ENCODE results near the gene NAV2. TPM values are rescaled to one million over a fixed set of nuclear protein-coding genes. Genes with fewer than 3 reads are reported as not detected.

NAV2 gene
- total and polyA plus RNA-seq, 11 donors = 7.6 to 46.5 (median 20.2) TPM

DNA sequence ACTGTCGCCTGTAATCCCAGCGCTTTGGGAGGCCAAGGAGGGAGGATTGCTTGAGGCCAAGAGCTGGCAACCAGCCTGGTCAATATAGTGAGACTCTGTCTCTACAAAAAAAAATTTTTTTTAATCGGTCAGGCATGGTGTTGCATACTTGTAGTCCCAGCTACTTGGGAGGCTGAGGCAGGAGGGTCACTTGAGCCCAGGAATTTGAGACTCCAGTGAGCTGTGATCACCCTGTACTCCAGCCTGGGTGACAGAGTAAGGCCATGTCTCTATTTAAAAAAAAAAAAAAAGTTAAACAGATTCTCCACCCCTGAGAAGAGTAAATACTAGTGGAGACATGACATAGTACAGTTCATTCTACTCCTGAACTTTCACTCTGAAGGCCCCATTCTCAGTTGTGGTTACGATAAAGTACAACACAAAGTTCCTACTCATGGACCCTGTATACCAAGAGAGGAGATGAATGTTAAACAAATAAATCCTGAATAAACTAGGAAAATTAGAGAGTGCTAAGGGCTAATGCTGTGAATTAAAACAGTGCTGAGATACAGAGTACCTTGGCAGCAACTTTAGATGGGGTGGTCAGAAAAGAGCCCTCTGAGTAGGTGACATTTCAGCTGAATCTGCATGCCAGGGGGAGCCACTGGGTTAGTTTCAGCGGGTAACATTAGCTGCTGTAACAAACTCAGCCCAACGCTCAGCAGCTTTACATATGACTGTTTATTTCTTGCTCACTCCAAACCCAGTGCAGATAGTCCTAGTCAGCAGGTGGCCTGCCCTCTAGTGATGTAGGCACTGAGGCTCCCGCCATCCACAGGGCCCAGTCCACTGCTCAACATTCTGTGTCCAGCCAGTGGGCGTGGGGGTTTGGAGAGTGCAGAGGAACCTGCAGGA lies 372.5 kb downstream of the NAV2 start:
- Histone ChIP-seq H3K27ac (no peak overlapping the region), H3K4me3 (no peak overlapping the region), H3K4me1 (peaks cover 0 to 27% (median 11%) of the 10 kb centered on the region in 12 donors), H3K27me3 (no peaks in the 10 kb centered on the region), H3K9me3 (no peaks in the 10 kb centered on the region), H3K36me3 (peaks cover 0 to 83% (median 39%) of the 10 kb centered on the region in 9 donors)
- intact Hi-C loops (cut with DNase I) = no loop called here
- 80 to 93% (median 88%) methylated on average over 6 to 8 of the region's 8 CpGs for WGBS, 4 donors
- TF ChIP-seq POLR2A (IDR thresholded peaks at IDR 0.05) (no peak), CTCF (IDR thresholded peaks at IDR 0.05) (no peak)
- no peak for ATAC-seq
- no peak for DNase-seq

- Histone ChIP-seq H3K4me1 (peaks cover 0 to 34% (median 18%) of the 10 kb centered on the region in 12 donors), H3K9me3 (no peaks in the 10 kb centered on the region), H3K4me3 (no peak overlapping the region), H3K27me3 (no peaks in the 10 kb centered on the region), H3K27ac (no peak overlapping the region), H3K36me3 (peaks cover 0 to 78% (median 35%) of the 10 kb centered on the region in 9 donors)
- DNase-seq (no peak), ATAC-seq (no peak)
- 95 to 99% (median 98%) methylated on average over 5 of the region's 5 CpGs for WGBS, 4 donors
- intact Hi-C loops (cut with DNase I) = no loop called here
- TF ChIP-seq CTCF (IDR thresholded peaks at IDR 0.05) = no peak
- no peak for TF ChIP-seq POLR2A (IDR thresholded peaks at IDR 0.05)
These were observed 373.3 kb downstream of the NAV2 start for GRCh38 chr11:20085918-20086317.

DNA sequence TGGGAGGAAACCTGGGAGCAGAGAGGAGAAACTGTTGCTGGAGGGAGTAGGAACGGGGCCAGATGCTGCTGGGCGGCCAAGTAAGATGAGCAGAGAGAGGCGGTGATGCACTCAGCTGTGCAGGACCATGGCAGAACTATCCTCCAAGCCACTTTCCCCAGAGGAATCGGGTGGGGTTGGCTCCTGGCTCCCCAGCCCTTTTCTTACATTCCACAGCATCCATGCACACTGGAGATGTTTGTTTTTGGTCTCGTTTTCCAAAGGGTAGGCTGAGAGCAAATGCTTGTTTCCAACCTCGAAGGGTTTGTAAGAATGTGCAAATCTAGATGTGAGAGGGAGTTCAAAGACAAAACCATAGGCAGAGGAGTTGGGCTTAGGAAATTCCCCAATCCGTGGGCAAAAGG lies 374.5 kb downstream of the NAV2 start:
- H3K4me3 ChIP-seq = no peak overlapping the region
- DNase-seq = no peak
- H3K36me3 ChIP-seq = peaks cover 0 to 78% (median 39%) of the 10 kb centered on the region in 9 donors
- H3K27me3 ChIP-seq = no peaks in the 10 kb centered on the region
- WGBS, 4 donors = 86 to 88% (median 87%) methylated on average over 7 of the region's 7 CpGs
- H3K27ac ChIP-seq = no peak overlapping the region
- peaks cover 0 to 38% (median 19%) of the 10 kb centered on the region in 12 donors for H3K4me1 ChIP-seq
- intact Hi-C loops (cut with DNase I) = no loop called here
- no peaks in the 10 kb centered on the region for H3K9me3 ChIP-seq
- TF ChIP-seq CTCF (IDR thresholded peaks at IDR 0.05) (no peak), POLR2A (IDR thresholded peaks at IDR 0.05) (no peak)
- no peak for ATAC-seq

DNA sequence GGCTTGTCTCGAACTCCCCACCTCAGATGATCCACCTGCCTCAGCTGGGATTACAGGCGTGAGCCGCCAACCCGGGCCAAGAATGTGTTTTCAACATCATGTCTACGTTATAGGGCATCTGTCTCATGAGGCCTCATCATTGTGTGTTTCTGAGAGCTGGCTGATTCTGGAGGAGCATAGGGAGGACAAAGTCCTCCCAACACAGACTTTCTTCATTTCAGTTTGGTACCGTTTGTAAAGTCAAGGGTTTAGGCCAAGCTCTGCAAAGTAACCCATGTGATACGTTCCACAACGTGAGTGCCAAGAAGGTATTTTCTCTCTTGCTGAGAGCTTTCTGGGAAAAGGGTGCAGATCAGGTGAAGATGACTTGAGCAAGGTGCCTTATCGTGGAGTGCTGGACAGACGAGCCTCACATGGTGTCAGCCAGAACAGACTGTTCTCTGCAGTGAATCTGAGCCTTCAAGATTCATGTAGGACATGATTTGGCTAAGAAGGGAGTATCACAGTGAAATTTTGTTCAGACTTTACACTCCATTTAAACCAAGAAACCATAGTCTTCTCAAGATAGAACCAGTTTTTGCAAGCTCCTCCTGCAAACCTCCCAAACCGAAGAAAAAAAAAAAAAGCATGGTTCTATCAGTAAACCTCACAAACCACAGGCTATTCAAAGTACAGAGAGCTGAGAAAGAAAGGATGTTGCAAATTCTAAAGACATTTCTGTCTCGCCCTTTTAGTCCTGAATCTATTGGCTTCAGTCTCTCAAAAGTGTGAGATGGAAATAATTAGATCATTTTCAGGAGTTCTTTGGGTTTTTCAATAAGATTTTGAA lies 376.0 kb downstream of the NAV2 start:
- TF ChIP-seq POLR2A (IDR thresholded peaks at IDR 0.05) (no peak), CTCF (IDR thresholded peaks at IDR 0.05) (no peak)
- Histone ChIP-seq H3K36me3 (peaks cover 0 to 78% (median 42%) of the 10 kb centered on the region in 9 donors), H3K4me1 (peaks cover 0 to 47% (median 19%) of the 10 kb centered on the region in 12 donors), H3K9me3 (no peaks in the 10 kb centered on the region), H3K27me3 (no peaks in the 10 kb centered on the region), H3K27ac (peak overlapping the region in 2 of 12 donors; percentile 4), H3K4me3 (no peak overlapping the region)
- 75 to 76% (median 75%) methylated on average over 12 of the region's 12 CpGs for WGBS, 4 donors
- ATAC-seq (no peak), DNase-seq (no peak)
- intact Hi-C loops (cut with DNase I) = no loop called here
